GM19397 (cell line): ENCODE results near the gene UBE2E2.
"Not testable (repeated sequence)": the region's sequence is repeated elsewhere in the genome, so short reads cannot be mapped to it uniquely, and the experiment has no call there.

Experiments used
- ATAC-seq: cut with Tn5 transposase; IDR thresholded peaks from one replicate; pipeline ENCODE4 v1.9.1; 2021; ENCODE audit warnings: mild to moderate bottlenecking, moderate library complexity; ENCODE audit not compliant: unreplicated experiment

UBE2E2 gene

GRCh38 chr3:23202921-23203707 lies at the start of gene UBE2E2:
Gene UBE2E2 (plus strand): TSS chr3:23203327.
- peak; percentile 73 for ATAC-seq

GRCh38 chr3:23153436-23153835 lies 49.7 kb upstream of the UBE2E2 start:
- ATAC-seq = no peak

- ATAC-seq = no peak
Measured at GRCh38 chr3:23157331-23157730, 45.8 kb upstream of the UBE2E2 start.

- ATAC-seq = no peak
Measured at GRCh38 chr3:23159929-23160328, 43.2 kb upstream of the UBE2E2 start.

GRCh38 chr3:23161308-23161707 lies 41.8 kb upstream of the UBE2E2 start:
- ATAC-seq = no peak

- peak; percentile 67 for ATAC-seq
Measured at GRCh38 chr3:23161896-23162570, 41.1 kb upstream of the UBE2E2 start.

- peak; percentile 48 for ATAC-seq
Measured at GRCh38 chr3:23162934-23163333, 40.2 kb upstream of the UBE2E2 start.

- no peak for ATAC-seq
Measured at GRCh38 chr3:23164746-23165145, 38.4 kb upstream of the UBE2E2 start.

- no peak for ATAC-seq
Measured at GRCh38 chr3:23165571-23165970, 37.6 kb upstream of the UBE2E2 start.

GRCh38 chr3:23166276-23166675 lies 36.9 kb upstream of the UBE2E2 start:
- ATAC-seq = no peak

GRCh38 chr3:23166845-23167244 lies 36.3 kb upstream of the UBE2E2 start:
- no peak for ATAC-seq

- no peak for ATAC-seq
Measured at GRCh38 chr3:23169551-23169950, 33.6 kb upstream of the UBE2E2 start.

GRCh38 chr3:23170291-23170690 lies 32.8 kb upstream of the UBE2E2 start:
- ATAC-seq = no peak

GRCh38 chr3:23172059-23172458 lies 31.1 kb upstream of the UBE2E2 start:
- no peak for ATAC-seq

GRCh38 chr3:23174426-23175039 lies 28.6 kb upstream of the UBE2E2 start:
- no peak for ATAC-seq

GRCh38 chr3:23175341-23176083 lies 27.6 kb upstream of the UBE2E2 start:
- no peak for ATAC-seq

- ATAC-seq = not testable (repeated sequence)
Measured at GRCh38 chr3:23176839-23177238, 26.3 kb upstream of the UBE2E2 start.

- no peak for ATAC-seq
Measured at GRCh38 chr3:23182996-23183513, 20.1 kb upstream of the UBE2E2 start.

GRCh38 chr3:23183731-23184130 lies 19.4 kb upstream of the UBE2E2 start:
- no peak for ATAC-seq

GRCh38 chr3:23185861-23186260 lies 17.3 kb upstream of the UBE2E2 start:
- no peak for ATAC-seq

- no peak for ATAC-seq
Measured at GRCh38 chr3:23189187-23189586, 13.9 kb upstream of the UBE2E2 start.
